Posterior vena cava (tissue), 2 donors: ENCODE measurements around the gene MIA2. TPM values are rescaled to one million over a fixed set of nuclear protein-coding genes. Genes with fewer than 3 reads are reported as not detected.
"Not testable (repeated sequence)": the region's sequence is repeated elsewhere in the genome, so short reads cannot be mapped to it uniquely, and the experiment has no call there.

Experiments
- DNase-seq: peaks from one replicate; pipeline ENCODE4 v3.0.0-alpha.2; 2020; ENCODE audit warnings: low spot score
- intact Hi-C, 2 donors: fragments of 100-400 bp; cut with DNase I; formaldehyde crosslinking; loops; one replicate each; pipeline versions ENCODE4 v1.14.1 to v1.14.2; 2022 to 2023
- total RNA-seq, 2 donors: library from RNA; stranded (reverse); fragmentation: NEBNext Ultra II Directional; extraction: Animal tissue kit (Norgen Biotek cat#: 25700); gene quantifications; one replicate each; pipeline ENCODE4 v1.2.1, GENCODE V29; 2021
- donor health status: DM: yes; HTN: yes; CAD: no.
- donor health status: DM: yes; HTN: yes; CAD: no.

The MIA2 gene
- total RNA-seq, 2 donors from 2014 or later: 19.9 to 21.1 TPM

- intact Hi-C loops: no loop called here
- DNase-seq: no peak
Observed at GRCh38 chr14:39229601-39230110, 4.1 kb upstream of the MIA2 start.

DNA sequence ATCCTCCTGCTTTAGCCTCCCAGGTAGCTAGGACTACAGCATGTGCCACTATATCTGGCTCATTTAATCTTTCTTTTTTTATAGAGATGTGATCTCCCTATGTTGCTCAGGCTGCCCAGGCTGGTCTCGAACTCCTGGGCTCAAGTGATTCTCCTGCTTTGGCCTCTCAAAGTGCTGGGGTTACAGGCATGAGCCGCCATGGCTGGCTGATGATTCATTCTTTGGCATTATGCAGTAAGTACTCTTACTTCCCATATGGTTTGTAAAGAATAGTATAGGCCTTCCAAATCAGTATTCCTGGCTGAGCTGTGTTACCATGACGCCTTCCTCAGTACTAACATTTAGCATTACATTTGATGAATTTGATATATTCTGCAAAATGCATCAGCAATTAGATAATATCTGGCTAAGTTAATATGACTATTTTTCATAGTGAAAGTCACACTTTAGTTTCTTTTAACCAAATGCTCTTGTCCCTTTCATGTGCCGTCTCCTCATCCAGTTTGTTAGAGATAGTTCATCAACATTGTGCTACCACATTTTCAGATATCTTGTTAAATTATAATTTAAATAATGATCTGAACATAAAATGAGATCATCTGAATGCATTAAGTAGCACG lies 3.2 kb upstream of the MIA2 start:
- no peak for DNase-seq
- intact Hi-C loops: no loop called here

GRCh38 chr14:39231751-39232553 lies 1.8 kb upstream of the MIA2 start:
- DNase-seq, intact Hi-C loops: not testable (repeated sequence)

GRCh38 chr14:39232554-39233415 lies 930 bp upstream of the MIA2 start:
- intact Hi-C loops: no loop called here
- no peak for DNase-seq

DNA sequence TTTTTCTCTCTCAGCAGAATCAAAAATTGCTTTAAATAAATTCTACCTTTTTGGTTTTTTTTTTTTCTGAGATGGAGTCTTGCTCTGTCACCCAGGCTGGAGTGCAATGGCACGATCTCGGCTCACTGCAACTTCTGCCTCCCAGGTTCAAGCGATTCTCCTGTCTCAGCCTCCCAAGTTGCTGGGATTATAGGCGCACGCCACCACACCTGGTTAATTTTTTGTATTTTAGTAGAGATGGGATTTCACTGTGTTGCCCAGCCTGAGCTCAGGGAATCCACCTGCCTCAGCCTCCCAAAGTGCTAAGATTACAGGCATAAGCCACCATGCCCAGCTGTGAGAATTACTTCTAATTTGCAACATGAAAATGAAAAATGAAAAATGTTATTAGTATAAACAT lies 1.3 kb downstream of the MIA2 start:
- intact Hi-C loops, DNase-seq: not testable (repeated sequence)

DNA sequence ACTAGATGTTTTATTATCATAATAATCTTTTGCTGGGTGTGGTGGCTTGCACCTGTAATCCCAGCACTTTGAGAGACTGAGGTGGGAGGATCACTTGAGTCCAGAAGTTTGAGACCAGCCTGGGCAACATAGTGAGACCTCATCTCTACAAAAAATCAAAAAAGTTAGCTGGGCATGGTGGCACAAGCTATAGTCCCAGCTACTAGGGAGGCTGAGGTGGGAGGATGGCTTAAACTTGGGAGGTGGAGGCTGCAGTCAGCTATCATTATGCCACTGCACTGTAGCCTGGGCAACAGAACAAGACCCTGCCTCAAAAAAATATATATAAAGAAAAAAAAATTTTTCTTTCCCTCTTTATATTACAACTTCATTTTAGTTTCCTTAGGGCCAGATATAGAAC lies 1.8 kb downstream of the MIA2 start:
- intact Hi-C loops, DNase-seq: not testable (repeated sequence)

DNA sequence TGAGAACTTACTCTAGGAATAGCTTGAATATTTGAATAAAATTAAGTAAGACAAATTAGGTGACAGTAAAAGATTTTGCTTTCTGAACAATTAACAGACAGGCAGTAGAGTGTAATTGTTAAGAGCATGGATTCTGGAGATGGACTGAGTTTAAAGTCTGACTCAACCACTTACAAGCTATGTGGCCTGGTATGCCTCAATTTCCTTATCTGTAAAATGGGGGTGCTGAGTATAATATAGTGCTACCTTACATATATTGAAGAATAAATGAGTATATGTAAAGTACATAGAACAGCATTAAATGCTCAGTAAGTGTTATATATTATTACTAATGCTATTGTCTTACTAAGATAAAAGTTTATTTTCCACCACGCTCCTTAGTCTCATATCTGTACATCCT lies 7.1 kb downstream of the MIA2 start:
- no peak for DNase-seq
- intact Hi-C loops: no loop called here

- no peak for DNase-seq
- intact Hi-C loops: no loop called here
Observed at GRCh38 chr14:39241637-39242036, 7.9 kb downstream of the MIA2 start.

- DNase-seq: no peak
- intact Hi-C loops: no loop called here
Observed at GRCh38 chr14:39243831-39244230, 10.1 kb downstream of the MIA2 start.

- no peak for DNase-seq
Observed at GRCh38 chr14:39246618-39247017, 12.9 kb downstream of the MIA2 start.

DNA sequence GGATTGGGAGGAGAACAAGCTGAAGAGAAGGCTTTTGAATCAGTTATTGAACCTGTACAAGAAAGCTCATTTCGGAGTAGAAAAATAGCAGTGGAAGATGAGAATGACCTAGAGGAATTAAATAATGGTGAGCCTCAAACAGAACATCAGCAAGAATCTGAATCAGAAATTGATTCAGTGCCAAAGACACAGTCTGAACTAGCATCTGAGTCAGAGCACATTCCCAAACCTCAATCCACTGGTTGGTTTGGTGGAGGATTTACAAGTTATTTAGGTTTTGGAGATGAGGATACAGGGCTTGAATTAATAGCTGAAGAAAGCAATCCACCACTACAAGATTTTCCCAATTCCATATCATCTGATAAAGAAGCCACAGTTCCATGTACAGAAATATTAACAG lies 13.5 kb downstream of the MIA2 start:
- no peak for DNase-seq
- intact Hi-C loops: no loop called here

More at GRCh38 chr14:39246618-39247017, 12.9 kb downstream of the MIA2 start:
- intact Hi-C loops: no loop called here

- intact Hi-C loops: no loop called here
- DNase-seq: no peak
Observed at GRCh38 chr14:39251547-39251946, 17.8 kb downstream of the MIA2 start.

DNA sequence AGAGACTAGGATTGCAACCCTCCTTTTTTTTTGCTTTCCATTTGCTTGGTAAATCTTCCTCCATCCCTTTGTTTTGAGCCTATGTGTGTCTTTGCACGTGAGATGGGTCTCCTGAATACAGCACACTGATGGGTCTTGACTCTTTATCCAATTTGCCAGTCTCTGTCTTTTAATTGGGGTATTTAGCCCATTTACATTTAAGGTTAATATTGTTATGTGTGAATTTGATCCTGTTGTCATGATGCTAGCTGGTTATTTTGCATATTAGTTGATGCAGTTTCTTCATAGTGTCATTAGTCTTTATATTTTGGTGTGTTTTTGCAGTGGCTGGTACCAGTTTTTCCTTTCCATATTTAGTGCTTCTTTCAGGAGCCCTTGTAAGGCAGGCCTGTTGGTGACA lies 23.7 kb downstream of the MIA2 start:
- intact Hi-C loops: not testable (repeated sequence)

DNA sequence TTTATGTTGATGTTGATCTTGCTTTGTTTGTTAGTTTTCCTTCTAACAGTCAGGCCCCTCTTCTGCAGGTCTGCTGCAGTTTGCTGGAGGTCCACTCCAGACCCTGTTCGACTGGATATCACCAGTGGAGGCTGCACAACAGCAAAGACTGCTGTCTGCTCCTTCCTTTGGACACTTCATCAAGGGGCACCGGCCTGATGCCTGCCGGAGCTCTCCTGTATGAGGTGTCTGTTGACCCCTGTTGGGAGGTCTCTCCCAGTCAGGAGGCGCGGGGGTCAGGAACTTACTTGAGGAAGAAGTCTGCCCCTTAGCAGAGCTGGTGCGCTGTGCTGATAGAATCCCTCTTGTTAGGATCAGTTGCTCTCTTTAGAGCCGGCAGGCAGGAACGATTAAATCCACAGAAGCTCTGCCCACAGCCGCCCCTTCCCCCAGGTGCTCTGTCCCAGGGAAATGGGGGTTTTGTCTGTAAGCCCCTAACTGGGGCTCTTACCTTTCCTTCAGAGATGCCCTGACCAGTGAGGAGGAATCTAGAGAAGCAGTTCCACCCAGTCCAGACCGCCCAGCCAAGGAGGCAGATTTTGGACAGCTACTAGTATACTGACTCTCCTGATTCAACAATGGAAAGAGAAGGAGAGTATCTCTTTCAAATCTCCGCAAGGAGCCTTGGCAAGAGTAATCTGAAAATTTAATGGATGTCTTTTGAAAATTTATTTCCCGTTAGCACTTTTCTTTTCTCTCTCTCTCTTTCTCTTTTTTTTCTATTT lies 25.2 kb downstream of the MIA2 start:
- intact Hi-C loops: no loop called here

More for the DNA sequence above, 23.7 kb downstream of the MIA2 start:
- DNase-seq: not testable (repeated sequence)

GRCh38 chr14:39260161-39260560 lies 26.4 kb downstream of the MIA2 start:
- intact Hi-C loops, DNase-seq: not testable (repeated sequence)

More for the DNA sequence above, 25.2 kb downstream of the MIA2 start:
- no peak for DNase-seq

- DNase-seq, intact Hi-C loops: not testable (repeated sequence)
Observed at GRCh38 chr14:39262214-39262613, 28.5 kb downstream of the MIA2 start.

DNA sequence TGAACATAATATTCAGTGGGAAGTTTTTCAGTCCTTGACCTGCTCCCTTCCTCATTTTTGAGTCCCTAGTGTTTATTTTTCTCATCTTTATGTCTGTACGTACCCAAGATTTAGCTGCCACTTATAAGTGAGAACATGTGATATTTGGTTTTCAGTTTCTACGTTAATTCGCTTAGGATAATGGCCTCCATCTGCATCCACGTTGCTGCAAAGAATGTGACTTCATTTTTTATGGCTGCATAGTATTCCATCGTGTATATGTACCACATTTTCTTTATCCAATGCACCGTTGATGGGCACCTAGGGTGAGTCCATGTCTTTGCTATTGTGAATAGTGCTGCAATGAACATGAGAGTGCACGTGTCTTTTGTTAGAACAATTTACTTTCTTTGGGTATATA lies 30.3 kb downstream of the MIA2 start:
- DNase-seq: no peak
- intact Hi-C loops: no loop called here

GRCh38 chr14:39264558-39264957 lies 30.8 kb downstream of the MIA2 start:
- DNase-seq: no peak
- intact Hi-C loops: no loop called here

DNA sequence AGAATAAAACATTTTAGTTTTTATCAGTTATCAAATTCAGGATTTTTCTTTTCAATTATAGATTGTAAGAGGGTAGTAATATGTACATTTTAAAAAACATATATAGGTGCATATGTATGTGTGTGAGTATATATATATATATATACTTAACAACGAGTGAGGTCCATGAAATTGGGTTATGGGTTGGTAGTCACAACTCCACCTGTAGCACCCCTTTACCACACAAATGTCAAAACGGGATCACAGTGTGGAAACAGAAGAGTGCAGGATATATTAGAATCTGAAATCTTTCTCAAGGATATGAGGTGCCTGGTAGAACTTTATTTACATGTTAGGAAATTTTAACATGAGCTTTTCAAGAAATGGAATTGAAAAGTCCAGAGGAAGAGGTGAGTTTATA lies 31.3 kb downstream of the MIA2 start:
- intact Hi-C loops: no loop called here
- DNase-seq: no peak
